IgD-negative memory B cell (primary cell): ENCODE results near the gene THSD4. TPM values are rescaled to one million over a fixed set of nuclear protein-coding genes. Genes with fewer than 3 reads are reported as not detected.
"Not testable (repeated sequence)": the region's sequence is repeated elsewhere in the genome, so short reads cannot be mapped to it uniquely, and the experiment has no call there.

Source experiments
- H3K27ac Mint-ChIP-seq, 3 donors: one replicate each; pipeline ENCODE4 v1.8.0; 2020 to 2022; ENCODE audit warnings: mild to moderate bottlenecking in 3 of 3, mixed read lengths in 3 of 3, moderate library complexity in 1 of 3
- H3K27me3 Mint-ChIP-seq: one replicate; pipeline ENCODE4 v1.8.0; 2021; ENCODE audit warnings: mixed read lengths
- H3K36me3 Mint-ChIP-seq: one replicate; pipeline ENCODE4 v1.8.0; 2020; ENCODE audit warnings: mild to moderate bottlenecking, mixed read lengths
- H3K4me1 Mint-ChIP-seq, 3 donors: one replicate each; pipeline ENCODE4 v1.8.0; 2020 to 2022; ENCODE audit warnings: mixed read lengths in 3 of 3, mild to moderate bottlenecking in 1 of 3
- H3K4me3 Mint-ChIP-seq, 4 donors: one replicate each; pipeline ENCODE4 v1.8.0; 2020 to 2022; ENCODE audit warnings: mild to moderate bottlenecking in 4 of 4, mixed read lengths in 4 of 4, moderate library complexity in 3 of 4
- H3K9me3 Mint-ChIP-seq, 3 donors: one replicate each; pipeline ENCODE4 v1.8.0; 2020 to 2021; ENCODE audit warnings: mixed read lengths in 3 of 3, mild to moderate bottlenecking in 1 of 3
- polyA plus RNA-seq: library from polyadenylated mRNA; unstranded; fragments of 300-500 nt; fragmentation: Illumina TruSeq; gene quantifications from one replicate; pipeline ENCODE4 v1.2.3, GENCODE V29; 2021

Gene THSD4
- polyA plus RNA-seq, 1 donor from 2014 or later = not detected

DNA sequence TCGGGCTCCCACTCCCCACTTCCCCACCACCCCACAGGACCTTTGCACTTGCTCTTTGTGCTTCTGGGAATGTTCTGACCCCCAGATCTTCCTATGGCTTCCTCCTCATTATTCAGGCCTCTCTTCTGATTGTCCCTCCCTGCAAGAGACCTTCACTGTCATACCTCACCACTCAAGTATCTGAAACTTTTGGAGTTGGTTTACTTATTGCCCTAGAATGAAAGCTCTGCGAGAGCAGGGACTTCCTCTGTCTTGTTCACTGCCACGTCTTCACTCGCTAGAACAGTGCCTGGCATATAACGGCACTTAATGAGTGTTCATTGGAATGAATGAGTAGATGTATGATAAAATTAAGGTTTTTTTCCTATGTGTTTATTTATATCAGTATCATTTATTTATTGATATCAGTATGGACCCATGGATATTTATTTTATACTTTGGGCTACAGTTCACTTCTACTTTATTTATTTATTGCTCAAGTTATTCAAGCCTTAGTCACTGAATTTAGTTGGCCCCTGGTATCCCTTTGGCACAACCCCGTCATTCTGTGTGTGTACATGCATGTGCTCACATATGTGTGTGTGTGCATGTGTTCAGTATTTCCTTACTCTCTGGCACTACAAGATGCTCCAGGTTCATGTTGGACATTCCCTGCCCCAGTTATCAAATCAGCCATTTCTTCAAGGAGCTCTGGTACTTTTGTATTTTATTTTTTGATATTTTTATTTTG, 197.6 kb downstream of the THSD4 start:
- Mint-ChIP-seq H3K4me3 (no peak overlapping the region), H3K27me3 (peaks cover 4% of the 10 kb centered on the region), H3K4me1 (peaks cover 0 to 2% (median 0%) of the 10 kb centered on the region in 3 donors), H3K9me3 (peaks cover 4 to 18% (median 6%) of the 10 kb centered on the region in 3 donors), H3K27ac (no peak overlapping the region), H3K36me3 (no peaks in the 10 kb centered on the region)

DNA sequence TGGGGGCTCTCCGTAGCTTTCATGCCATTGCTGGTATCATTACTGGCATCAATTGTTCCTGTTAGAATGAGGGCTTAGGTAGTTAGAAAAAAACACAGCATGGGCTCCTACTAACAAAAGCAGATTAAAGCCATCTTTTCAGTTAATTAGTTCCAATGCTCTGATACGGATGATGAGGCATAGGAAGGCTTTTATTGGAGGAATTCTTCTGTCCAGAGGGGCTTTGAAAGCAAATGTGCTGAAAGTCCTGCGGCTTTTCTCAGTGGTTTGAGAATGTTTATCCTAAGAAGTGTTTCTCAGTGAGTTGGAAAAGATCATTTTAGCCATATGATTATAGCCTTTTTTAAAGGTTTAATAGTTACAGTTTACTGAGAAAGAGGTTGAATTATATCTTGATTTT, 198.5 kb downstream of the THSD4 start:
- H3K4me1 Mint-ChIP-seq = peaks cover 0 to 2% (median 0%) of the 10 kb centered on the region in 3 donors
- H3K27me3 Mint-ChIP-seq = peaks cover 6% of the 10 kb centered on the region
- H3K36me3 Mint-ChIP-seq = no peaks in the 10 kb centered on the region
- H3K9me3 Mint-ChIP-seq = peaks cover 4 to 14% (median 8%) of the 10 kb centered on the region in 3 donors
- H3K4me3 Mint-ChIP-seq = no peak overlapping the region
- no peak overlapping the region for H3K27ac Mint-ChIP-seq

- Mint-ChIP-seq H3K36me3 (no peaks in the 10 kb centered on the region), H3K9me3 (peaks cover 4 to 14% (median 8%) of the 10 kb centered on the region in 3 donors), H3K4me3 (no peak overlapping the region), H3K27me3 (peaks cover 6% of the 10 kb centered on the region), H3K27ac (no peak overlapping the region), H3K4me1 (peaks cover 0 to 2% (median 0%) of the 10 kb centered on the region in 3 donors)
These were observed 199.8 kb downstream of the THSD4 start for GRCh38 chr15:71314956-71315537.

DNA sequence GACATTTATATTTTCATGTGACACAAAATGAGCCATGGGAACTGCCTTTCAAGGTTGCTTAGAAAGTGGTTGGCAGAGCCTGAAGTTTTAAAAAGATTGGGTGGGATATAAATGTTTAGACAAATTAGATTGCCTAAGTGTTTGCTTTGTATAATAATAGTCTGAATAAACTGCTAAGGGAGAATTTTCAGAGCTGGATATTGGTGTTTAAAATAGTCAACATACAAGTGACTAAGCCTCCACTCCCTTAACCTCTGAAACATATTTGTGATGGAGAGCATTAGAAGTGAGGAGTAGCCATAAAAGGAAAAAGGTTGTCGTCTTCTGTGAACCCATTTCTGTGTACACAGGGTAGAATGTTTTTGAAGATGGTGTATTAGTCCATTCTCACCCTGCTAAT, 201.6 kb downstream of the THSD4 start:
- Mint-ChIP-seq H3K4me1 (peaks cover 0 to 2% (median 0%) of the 10 kb centered on the region in 3 donors), H3K4me3 (no peak overlapping the region), H3K27ac (no peak overlapping the region), H3K27me3 (peaks cover 8% of the 10 kb centered on the region), H3K9me3 (peaks cover 4 to 12% (median 8%) of the 10 kb centered on the region in 3 donors), H3K36me3 (no peaks in the 10 kb centered on the region)

GRCh38 chr15:71319424-71319823, 204.2 kb downstream of the THSD4 start:
- not testable (repeated sequence) for H3K27ac Mint-ChIP-seq, H3K27me3 Mint-ChIP-seq, H3K4me1 Mint-ChIP-seq, H3K36me3 Mint-ChIP-seq, H3K9me3 Mint-ChIP-seq, H3K4me3 Mint-ChIP-seq

GRCh38 chr15:71319935-71320334, 204.7 kb downstream of the THSD4 start:
- no peaks in the 10 kb centered on the region for H3K36me3 Mint-ChIP-seq
- H3K27me3 Mint-ChIP-seq = peaks cover 8% of the 10 kb centered on the region

GRCh38 chr15:71323082-71323481, 207.8 kb downstream of the THSD4 start:
- H3K27me3 Mint-ChIP-seq = peaks cover 3% of the 10 kb centered on the region
- no peaks in the 10 kb centered on the region for H3K4me1 Mint-ChIP-seq
- peaks cover 0 to 1% (median 0%) of the 10 kb centered on the region in 3 donors for H3K9me3 Mint-ChIP-seq
- H3K36me3 Mint-ChIP-seq = no peaks in the 10 kb centered on the region
- no peak overlapping the region for H3K4me3 Mint-ChIP-seq
- no peak overlapping the region for H3K27ac Mint-ChIP-seq

More at GRCh38 chr15:71319935-71320334, 204.7 kb downstream of the THSD4 start:
- Mint-ChIP-seq H3K9me3 (peaks cover 4 to 7% (median 6%) of the 10 kb centered on the region in 3 donors), H3K27ac (no peak overlapping the region), H3K4me1 (no peaks in the 10 kb centered on the region), H3K4me3 (no peak overlapping the region)

DNA sequence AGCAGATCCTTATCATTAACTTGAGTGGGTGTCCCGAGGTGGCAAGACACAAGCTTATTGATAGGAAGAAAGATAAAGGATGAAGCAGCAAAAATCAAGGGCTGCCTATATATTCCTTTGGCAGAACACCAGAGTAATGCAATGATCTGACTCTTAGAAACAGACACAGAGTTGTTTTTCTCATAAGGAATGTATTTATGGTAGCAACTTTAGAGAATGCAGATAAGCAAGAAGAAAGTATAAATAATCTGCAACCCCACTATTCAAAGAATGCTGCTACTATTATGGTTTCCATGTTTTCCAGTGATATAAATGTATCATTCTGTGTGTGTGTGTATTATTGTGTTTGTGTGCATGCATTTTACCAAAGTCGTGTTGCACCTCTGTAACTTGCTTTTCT, 208.3 kb downstream of the THSD4 start:
- H3K27me3 Mint-ChIP-seq = peaks cover 3% of the 10 kb centered on the region
- H3K9me3 Mint-ChIP-seq = no peaks in the 10 kb centered on the region
- H3K4me3 Mint-ChIP-seq = no peak overlapping the region
- no peaks in the 10 kb centered on the region for H3K36me3 Mint-ChIP-seq
- no peak overlapping the region for H3K27ac Mint-ChIP-seq
- H3K4me1 Mint-ChIP-seq = no peaks in the 10 kb centered on the region

- peaks cover 1% of the 10 kb centered on the region for H3K27me3 Mint-ChIP-seq
- H3K4me3 Mint-ChIP-seq = no peak overlapping the region
- H3K9me3 Mint-ChIP-seq = no peaks in the 10 kb centered on the region
- H3K4me1 Mint-ChIP-seq = no peaks in the 10 kb centered on the region
- no peak overlapping the region for H3K27ac Mint-ChIP-seq
- H3K36me3 Mint-ChIP-seq = no peaks in the 10 kb centered on the region
These were observed 210.2 kb downstream of the THSD4 start for GRCh38 chr15:71325481-71325880.

- Mint-ChIP-seq H3K27me3 (peaks cover 1% of the 10 kb centered on the region), H3K4me3 (no peak overlapping the region), H3K36me3 (no peaks in the 10 kb centered on the region), H3K4me1 (no peaks in the 10 kb centered on the region), H3K9me3 (no peaks in the 10 kb centered on the region), H3K27ac (no peak overlapping the region)
These were observed 213.2 kb downstream of the THSD4 start for GRCh38 chr15:71328453-71328852.

- Mint-ChIP-seq H3K36me3 (no peaks in the 10 kb centered on the region), H3K4me3 (no peak overlapping the region), H3K4me1 (no peaks in the 10 kb centered on the region), H3K9me3 (no peaks in the 10 kb centered on the region), H3K27ac (no peak overlapping the region), H3K27me3 (no peaks in the 10 kb centered on the region)
These were observed 213.8 kb downstream of the THSD4 start for GRCh38 chr15:71329041-71329440.

GRCh38 chr15:71329497-71330260, 214.4 kb downstream of the THSD4 start:
- no peaks in the 10 kb centered on the region for H3K4me1 Mint-ChIP-seq
- H3K27me3 Mint-ChIP-seq = no peaks in the 10 kb centered on the region
- no peak overlapping the region for H3K4me3 Mint-ChIP-seq
- no peaks in the 10 kb centered on the region for H3K9me3 Mint-ChIP-seq
- H3K27ac Mint-ChIP-seq = no peak overlapping the region
- no peaks in the 10 kb centered on the region for H3K36me3 Mint-ChIP-seq

DNA sequence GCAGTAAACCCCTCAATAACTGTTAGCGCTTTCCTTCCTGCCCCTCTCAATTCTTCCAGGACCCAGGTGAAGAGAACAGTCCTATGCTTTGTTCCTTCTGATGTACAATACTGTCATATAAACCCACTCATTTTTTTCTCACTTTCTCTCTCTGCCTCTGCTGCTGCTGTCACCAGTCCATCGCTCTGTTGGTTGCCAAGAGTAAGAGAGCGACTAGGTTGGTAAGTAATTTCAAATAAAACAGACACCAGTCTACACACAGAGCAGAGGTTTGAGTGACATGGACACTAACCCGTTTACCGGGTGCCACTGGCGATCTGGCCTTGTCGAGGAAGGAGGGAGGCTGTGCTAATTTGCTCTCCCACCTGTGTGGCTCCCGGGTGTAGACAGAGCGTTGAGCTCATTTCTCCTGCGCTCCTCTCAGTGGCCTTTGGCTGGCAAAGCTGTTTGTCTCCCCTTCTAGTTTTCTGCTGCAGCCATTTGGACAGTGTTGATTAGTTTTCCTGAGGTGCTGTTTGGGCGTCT, 215.4 kb downstream of the THSD4 start:
- no peaks in the 10 kb centered on the region for H3K27me3 Mint-ChIP-seq
- no peak overlapping the region for H3K4me3 Mint-ChIP-seq

DNA sequence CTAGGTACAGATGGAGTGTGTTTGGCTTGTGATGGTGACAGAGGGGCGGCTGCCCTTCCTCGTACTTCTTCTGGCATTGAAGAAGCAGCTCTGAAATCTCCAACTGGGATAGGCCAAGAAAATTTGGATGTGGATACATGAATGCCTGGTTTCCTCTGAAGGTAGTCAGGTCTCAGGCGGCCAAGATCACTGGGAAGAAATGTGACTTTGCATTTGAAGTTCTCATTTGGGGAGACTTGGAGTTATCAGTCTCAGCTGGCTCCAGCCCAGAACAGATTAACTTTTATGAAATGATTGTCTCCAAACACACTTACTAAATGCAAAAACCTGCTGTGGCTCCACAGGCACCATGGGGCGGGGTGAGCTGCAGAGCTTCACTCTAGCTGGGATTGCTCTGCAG, 215.9 kb downstream of the THSD4 start:
- H3K27me3 Mint-ChIP-seq = no peaks in the 10 kb centered on the region
- no peak overlapping the region for H3K4me3 Mint-ChIP-seq
- H3K9me3 Mint-ChIP-seq = no peaks in the 10 kb centered on the region
- no peaks in the 10 kb centered on the region for H3K36me3 Mint-ChIP-seq
- H3K27ac Mint-ChIP-seq = no peak overlapping the region
- H3K4me1 Mint-ChIP-seq = no peaks in the 10 kb centered on the region

More for the DNA sequence above, 215.4 kb downstream of the THSD4 start:
- no peaks in the 10 kb centered on the region for H3K36me3 Mint-ChIP-seq
- H3K27ac Mint-ChIP-seq = no peak overlapping the region
- H3K4me1 Mint-ChIP-seq = no peaks in the 10 kb centered on the region
- no peaks in the 10 kb centered on the region for H3K9me3 Mint-ChIP-seq

GRCh38 chr15:71332431-71333004, 217.2 kb downstream of the THSD4 start:
- Mint-ChIP-seq H3K4me3 (no peak overlapping the region), H3K9me3 (no peaks in the 10 kb centered on the region), H3K36me3 (peaks cover 2% of the 10 kb centered on the region), H3K4me1 (no peaks in the 10 kb centered on the region), H3K27me3 (no peaks in the 10 kb centered on the region), H3K27ac (no peak overlapping the region)
